GM15510 (cell line): ENCODE results near the gene WDR62.

Source experiments
- POLR2A ChIP-seq: IDR thresholded peaks from 3 replicates; pipeline ENCODE4 v1.6.1; 2011; ENCODE audit warnings: borderline replicate concordance; ENCODE audit not compliant: insufficient read length; ENCODE audit errors: extremely low read depth

Gene WDR62

GRCh38 chr19:36028313-36029041, 26.2 kb upstream of the WDR62 start:
- no peak for TF ChIP-seq POLR2A

GRCh38 chr19:36030264-36031148, 24.2 kb upstream of the WDR62 start:
- TF ChIP-seq POLR2A: no peak

DNA sequence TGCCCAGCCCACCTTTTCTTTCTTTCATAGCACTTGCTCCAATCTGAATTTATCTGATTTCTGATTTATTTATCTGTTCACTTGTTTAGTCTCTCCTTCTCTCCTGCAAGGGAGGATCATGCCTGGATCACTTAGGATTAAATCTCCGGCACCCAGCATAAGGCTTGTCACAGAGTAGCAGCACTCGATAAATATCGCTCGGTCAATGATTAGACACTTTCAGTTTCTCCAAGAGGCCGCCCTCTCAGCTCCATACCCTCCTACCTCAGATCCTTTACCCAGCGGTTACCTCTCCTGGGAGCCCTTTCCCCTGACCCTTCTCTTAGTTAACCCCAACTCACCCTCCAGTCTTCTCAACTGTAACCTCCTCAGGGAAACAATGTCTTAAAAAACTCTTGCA, 23.4 kb upstream of the WDR62 start:
- no peak for TF ChIP-seq POLR2A

- TF ChIP-seq POLR2A: no peak
These were observed 22.2 kb upstream of the WDR62 start, which contains the start of gene CLIP3 for GRCh38 chr19:36032251-36033104. Gene CLIP3, minus strand, starts transcription at chr19:36032873. Its CDS starts 516 bp downstream, at chr19:36032357.

- TF ChIP-seq POLR2A: no peak
These were observed 14.2 kb upstream of the WDR62 start for GRCh38 chr19:36040495-36040894.

GRCh38 chr19:36041831-36042230, 12.9 kb upstream of the WDR62 start:
- no peak for TF ChIP-seq POLR2A

- TF ChIP-seq POLR2A: no peak
These were observed 10.7 kb upstream of the WDR62 start for GRCh38 chr19:36043952-36044351.

DNA sequence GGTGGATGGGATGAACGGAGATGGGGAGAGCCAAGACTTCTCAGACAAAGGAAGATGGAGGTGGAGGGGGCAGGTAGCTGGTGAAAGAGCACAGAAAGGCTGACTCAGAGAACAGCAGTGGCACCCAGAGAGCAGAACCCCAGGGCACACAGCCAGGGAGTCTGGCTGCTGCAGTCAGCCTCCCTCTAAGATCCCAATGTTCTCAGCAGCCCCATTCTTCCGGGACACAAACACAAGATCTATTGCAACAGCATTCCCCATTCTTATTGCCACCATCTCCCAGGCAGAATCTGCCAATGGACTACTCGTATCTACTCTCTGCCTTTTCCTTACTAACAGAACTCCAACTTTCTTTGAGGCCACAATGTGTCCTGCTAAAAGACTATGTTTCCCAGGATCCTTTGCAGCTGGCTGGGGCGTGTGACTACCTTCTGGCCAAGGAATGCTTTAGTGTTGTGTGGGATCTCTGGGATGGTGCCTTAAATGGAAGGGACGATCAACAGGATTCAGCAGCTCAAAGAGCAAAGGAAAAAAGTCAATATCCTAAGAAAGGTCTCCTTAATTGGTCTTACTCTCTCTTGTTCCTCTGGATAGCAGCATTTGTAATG, 8.2 kb upstream of the WDR62 start:
- TF ChIP-seq POLR2A: no peak

GRCh38 chr19:36047835-36048234, 6.9 kb upstream of the WDR62 start:
- no peak for TF ChIP-seq POLR2A

DNA sequence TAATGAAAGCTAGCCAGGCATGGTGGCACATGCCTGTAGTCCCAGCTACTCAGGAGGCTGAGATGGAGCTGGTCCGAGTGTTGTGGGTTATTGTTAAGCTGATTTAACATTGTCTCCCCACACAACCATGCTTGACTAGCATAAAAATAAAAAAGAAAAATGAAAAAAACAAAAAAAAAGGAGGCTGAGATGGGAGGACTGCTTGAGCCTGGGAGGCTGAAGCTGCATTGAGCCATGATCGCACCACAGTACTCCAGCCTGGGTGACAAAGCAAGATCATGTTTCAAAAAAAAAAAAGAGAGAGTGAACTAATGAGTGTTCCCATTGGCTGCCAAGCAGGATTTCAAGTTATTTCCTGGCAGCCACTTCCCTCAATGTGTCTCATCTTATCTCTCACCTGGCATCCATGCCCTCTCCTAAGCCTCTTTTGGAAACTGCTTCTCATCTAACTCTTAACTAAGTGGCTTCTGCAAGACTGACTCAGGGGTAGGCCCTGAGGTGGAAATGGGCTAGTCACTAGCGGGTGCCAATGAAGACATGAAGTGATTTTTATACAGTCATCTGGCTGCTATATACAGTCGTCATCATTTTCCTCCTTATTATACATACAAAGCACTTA, 5.5 kb upstream of the WDR62 start:
- TF ChIP-seq POLR2A: no peak

DNA sequence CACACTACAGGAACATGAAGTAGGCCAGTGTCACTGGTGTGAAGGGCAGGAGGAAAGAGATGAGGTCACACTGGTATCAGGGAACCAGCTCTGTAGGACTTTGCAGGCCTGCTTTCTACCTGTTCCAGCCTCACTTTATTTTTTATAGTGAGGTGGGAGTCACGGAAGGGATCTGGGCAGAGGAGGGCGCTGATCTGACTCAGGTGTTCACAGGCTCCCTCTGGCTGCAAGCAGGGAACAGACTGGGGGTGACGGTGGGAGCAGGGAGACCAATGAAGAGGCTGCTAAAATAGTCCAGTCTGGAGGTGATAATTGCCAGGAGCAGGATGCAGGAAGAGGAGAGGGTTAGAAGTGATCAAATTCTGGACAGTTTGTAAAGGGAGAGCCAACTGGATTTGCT, 3.5 kb upstream of the WDR62 start:
- no peak for TF ChIP-seq POLR2A

DNA sequence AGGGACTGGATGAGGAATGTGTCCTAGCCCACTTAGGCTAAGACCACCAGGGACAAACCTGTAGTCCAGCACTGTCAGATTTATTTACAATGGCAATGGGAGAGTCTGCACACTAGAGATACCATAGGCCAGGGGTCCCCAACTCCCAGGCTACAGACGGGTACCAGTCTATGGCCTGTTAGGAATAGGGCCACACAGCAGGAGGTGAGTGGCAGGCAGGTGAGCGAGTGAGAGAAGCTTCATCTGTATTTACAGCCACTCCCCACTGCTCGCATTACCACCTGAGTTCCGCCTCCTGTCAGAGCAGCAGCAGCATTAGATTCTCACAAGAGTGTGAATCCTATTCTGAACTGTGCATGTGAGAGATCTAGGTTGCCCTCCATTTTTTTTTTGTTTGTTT, 3.1 kb upstream of the WDR62 start:
- no peak for TF ChIP-seq POLR2A

DNA sequence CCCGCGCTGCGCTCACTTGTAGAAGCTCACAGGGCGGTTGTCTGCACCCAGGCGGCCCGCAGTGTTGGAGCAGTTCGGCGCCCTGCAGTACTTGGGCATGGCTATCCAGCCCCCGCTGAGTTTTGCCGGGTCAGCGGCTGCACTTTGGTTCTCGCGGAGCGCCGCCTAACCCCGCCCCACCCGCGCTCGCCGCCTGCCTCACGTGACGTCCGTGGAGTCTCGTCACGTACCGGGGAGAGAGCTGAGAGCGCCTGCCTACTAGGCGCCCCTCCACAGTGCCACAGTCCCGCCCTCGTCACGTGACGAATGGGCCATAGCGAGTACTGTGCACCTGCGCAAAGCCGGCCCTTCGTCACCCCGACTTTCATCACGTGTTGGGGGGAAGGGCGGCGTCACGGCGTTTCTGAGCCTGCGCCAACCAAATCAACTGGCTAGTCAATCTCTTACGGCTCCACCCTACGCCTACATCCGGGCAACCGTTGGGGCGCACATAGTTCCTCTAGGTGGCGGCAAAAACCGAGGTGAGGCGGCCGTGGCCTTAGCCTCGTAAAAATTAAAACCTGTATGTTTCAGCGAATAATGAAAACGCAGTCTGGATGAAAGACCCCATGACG, 471 bp upstream of the WDR62 start, which contains the start of gene THAP8:
Gene THAP8, minus strand, starts transcription at position 167 of the 614 bp plus-strand sequence. Its CDS starts 68 bp downstream, at position 99.
- peak; percentile 58 for TF ChIP-seq POLR2A
